ENCODE measurements around the gene NOSIP. TPM values are rescaled to one million over a fixed set of nuclear protein-coding genes. Genes with fewer than 3 reads are reported as not detected.
A peak's percentile ranks its signal among the peaks of the same experiment; 100 is the strongest.

The NOSIP gene
- total RNA-seq, 4 donors from 2014 or later = 73.4 to 86.7 (median 80.9) TPM

- no peak overlapping the region for H3K4me3 ChIP-seq
- DNase-seq = peak; percentile 76 to 90 (median 80)
Measured at GRCh38 chr19:49506575-49507105, 73.7 kb downstream of the NOSIP start.

More at GRCh38 chr19:49506575-49507105, 73.7 kb downstream of the NOSIP start:
- peak; percentile 88 to 91 (median 89) for TF ChIP-seq CTCF (IDR thresholded peaks at IDR 0.05)
- no peak for TF ChIP-seq POLR2A (IDR thresholded peaks at IDR 0.05)
- Histone ChIP-seq H3K9me3 (no peaks in the 10 kb centered on the region), H3K27me3 (no peaks in the 10 kb centered on the region), H3K36me3 (no peaks in the 10 kb centered on the region), H3K4me1 (peaks cover 0 to 14% (median 1%) of the 10 kb centered on the region in 4 donors), H3K27ac (no peak overlapping the region)

Small RNA genes within 50 kb of the gene (small RNA-seq; reads per million reads assigned to genes)
- 0 reads per million in 2 donors for gene RF00019

Other genes starting within 250 kb of the NOSIP start
- gene CD37, start 245.2 kb downstream of the NOSIP start, total RNA-seq = 100 to 1,000 TPM in 1 of 4 donors, 10 to 100 TPM in 3; 12.3 to 203 (median 48.4) TPM
- 10 to 100 TPM in 1 of 4 donors, 1 to 10 TPM in 3; 1.2 to 28.1 (median 7.9) TPM for gene TEAD2, start 218.1 kb downstream of the NOSIP start, total RNA-seq
- not detected for gene DKKL1, start 216.7 kb downstream of the NOSIP start, total RNA-seq
- not detected for gene KASH5, start 192.3 kb downstream of the NOSIP start, total RNA-seq
- gene PTH2, start 157.1 kb downstream of the NOSIP start, total RNA-seq = not detected
- gene GFY, start 155.2 kb downstream of the NOSIP start, total RNA-seq = not detected
- gene SLC17A7, start 139.0 kb downstream of the NOSIP start, total RNA-seq = 1 to 10 TPM in 3 of 4 donors, not detected in 1; 1.2 to 2.0 (median 1.7) TPM
- gene PIH1D1, start 128.7 kb downstream of the NOSIP start, total RNA-seq = 100 to 1,000 TPM in 3 of 4 donors, 10 to 100 TPM in 1; 96.2 to 229 (median 115) TPM
- gene ALDH16A1, start 127.3 kb downstream of the NOSIP start, total RNA-seq = 10 to 100 TPM; 33.8 to 53.6 (median 49.1) TPM
- 10 to 100 TPM in 1 of 4 donors, 1 to 10 TPM in 3; 2.8 to 22.3 (median 5.0) TPM for gene FLT3LG, start 106.3 kb downstream of the NOSIP start, total RNA-seq
- 1,000 to 10,000 TPM; 1,523 to 3,539 (median 1,798) TPM for gene RPL13A, start 92.9 kb downstream of the NOSIP start, total RNA-seq
- gene RPS11, start 84.1 kb downstream of the NOSIP start, total RNA-seq = 1,000 to 10,000 TPM; 1,400 to 3,556 (median 1,785) TPM
- gene FCGRT, start 67.9 kb downstream of the NOSIP start, total RNA-seq = 100 to 1,000 TPM; 239 to 985 (median 837) TPM
- 100 to 1,000 TPM in 3 of 4 donors, 10 to 100 TPM in 1; 78.6 to 199 (median 151) TPM for gene RCN3, start 52.6 kb downstream of the NOSIP start, total RNA-seq
- 10 to 100 TPM in 3 of 4 donors, 1 to 10 TPM in 1; 1.7 to 20.8 (median 13.1) TPM for gene PRRG2, start 760 bp upstream of the NOSIP start, total RNA-seq
- 10 to 100 TPM; 13.5 to 39.6 (median 28.1) TPM for gene PRR12, start 10.6 kb upstream of the NOSIP start, total RNA-seq
- gene RRAS, start 59.6 kb upstream of the NOSIP start, total RNA-seq = 10 to 100 TPM; 17.2 to 48.0 (median 32.4) TPM
- 10 to 100 TPM; 25.2 to 49.8 (median 44.0) TPM for gene SCAF1, start 61.7 kb upstream of the NOSIP start, total RNA-seq
- gene IRF3, start 85.3 kb upstream of the NOSIP start, total RNA-seq = 100 to 1,000 TPM in 3 of 4 donors, 10 to 100 TPM in 1; 98.6 to 131 (median 120) TPM
- 10 to 100 TPM in 3 of 4 donors, 1 to 10 TPM in 1; 5.3 to 28.9 (median 12.2) TPM for gene BCL2L12, start 85.4 kb upstream of the NOSIP start, total RNA-seq
- 100 to 1,000 TPM in 1 of 4 donors, 10 to 100 TPM in 3; 46.9 to 185 (median 80.0) TPM for gene PRMT1, start 96.7 kb upstream of the NOSIP start, total RNA-seq
- 1 to 10 TPM in 2 of 4 donors, not detected in 2; 4.4 to 9.1 TPM for gene ADM5, start 109.0 kb upstream of the NOSIP start, total RNA-seq
- 10 to 100 TPM in 1 of 4 donors, 1 to 10 TPM in 2, not detected in 1; 3.0 to 12.4 (median 5.6) TPM for gene CPT1C, start 110.6 kb upstream of the NOSIP start, total RNA-seq
- not detected for gene TSKS, start 182.8 kb upstream of the NOSIP start, total RNA-seq
- gene AP2A1, start 186.4 kb upstream of the NOSIP start, total RNA-seq = 100 to 1,000 TPM in 1 of 4 donors, 10 to 100 TPM in 3; 57.8 to 102 (median 85.1) TPM
- 10 to 100 TPM in 3 of 4 donors, 1 to 10 TPM in 1; 4.1 to 13.8 (median 12.3) TPM for gene FUZ, start 232.7 kb upstream of the NOSIP start, total RNA-seq
- 10 to 100 TPM; 29.7 to 57.7 (median 41.8) TPM for gene MED25, start 237.7 kb upstream of the NOSIP start, total RNA-seq